CD4-positive, CD25-positive, alpha-beta regulatory T cell (primary cell): ENCODE results near the gene FAM83F. TPM values are rescaled to one million over a fixed set of nuclear protein-coding genes. Genes with fewer than 3 reads are reported as not detected.
A peak's percentile ranks its signal among the peaks of the same experiment; 100 is the strongest.
"Not testable (repeated sequence)": the region's sequence is repeated elsewhere in the genome, so short reads cannot be mapped to it uniquely, and the experiment has no call there.

Experiments
- ATAC-seq, 2 donors: fragments of 150-1000 bp; cut with Tn5 transposase; one replicate each; pipeline ENCODE4 v1.10.0; 2021; ENCODE audit warnings: low read depth in 2 of 2, moderate number of reproducible peaks in 2 of 2, moderate library complexity in 1 of 2
- DNase-seq, 3 donors: peaks; one replicate each; pipeline versions ENCODE4 v3.0.0 to v3.0.0-alpha.2; 2012 to 2022; ENCODE audit warnings: mixed read lengths in 1 of 3
- H3K27ac ChIP-seq: one replicate; pipeline ENCODE4 v1.7.0; 2013; ENCODE audit warnings: mild to moderate bottlenecking, low read length; ENCODE audit not compliant: insufficient read depth, poor library complexity, severe bottlenecking
- H3K27me3 ChIP-seq: one replicate; pipeline ENCODE4 v1.7.0; 2013; ENCODE audit warnings: low read length; ENCODE audit not compliant: control insufficient read depth, insufficient read depth
- H3K36me3 ChIP-seq: one replicate; pipeline ENCODE4 v1.7.0; 2013; ENCODE audit warnings: mild to moderate bottlenecking, low read length, moderate library complexity; ENCODE audit not compliant: control insufficient read depth, insufficient read depth
- H3K4me1 ChIP-seq: 2 replicates; pipeline ENCODE4 v1.7.0; 2013; ENCODE audit warnings: mild to moderate bottlenecking, low read length; ENCODE audit not compliant: insufficient read depth, control insufficient read depth, poor library complexity, severe bottlenecking
- H3K4me3 ChIP-seq: one replicate; pipeline ENCODE4 v1.7.0; 2013; ENCODE audit warnings: low read depth, mild to moderate bottlenecking, low read length, moderate library complexity
- H3K9me3 ChIP-seq, 2 experiments: 1 replicate in 1 of 2; 2 replicates in 1 of 2; pipeline ENCODE4 v1.7.0; 2013; ENCODE audit warnings: low read length in 2 of 2, mild to moderate bottlenecking in 1 of 2, moderate library complexity in 1 of 2; ENCODE audit not compliant: control insufficient read depth in 2 of 2
- H3K27ac Mint-ChIP-seq, 3 donors: one replicate each; pipeline ENCODE4 v1.8.0; 2020 to 2022; ENCODE audit warnings: mild to moderate bottlenecking in 3 of 3, mixed read lengths in 3 of 3, moderate library complexity in 2 of 3
- H3K27me3 Mint-ChIP-seq: one replicate; pipeline ENCODE4 v1.8.0; 2022; ENCODE audit warnings: mild to moderate bottlenecking, mixed read lengths
- H3K36me3 Mint-ChIP-seq: one replicate; pipeline ENCODE4 v1.8.0; 2020; ENCODE audit warnings: mixed read lengths
- H3K4me1 Mint-ChIP-seq, 4 donors: one replicate each; pipeline ENCODE4 v1.8.0; 2020 to 2022; ENCODE audit warnings: mixed read lengths in 4 of 4, mild to moderate bottlenecking in 1 of 4
- H3K4me3 Mint-ChIP-seq, 4 donors: one replicate each; pipeline ENCODE4 v1.8.0; 2020 to 2022; ENCODE audit warnings: mild to moderate bottlenecking in 4 of 4, mixed read lengths in 4 of 4, moderate library complexity in 3 of 4
- H3K9me3 Mint-ChIP-seq, 7 donors: one replicate each; pipeline ENCODE4 v1.8.0; 2020 to 2022; ENCODE audit warnings: mixed read lengths in 7 of 7, mild to moderate bottlenecking in 3 of 7, moderate library complexity in 2 of 7
- polyA plus RNA-seq, 4 donors: library from polyadenylated mRNA; unstranded; fragments of 300-500 nt; fragmentation: Illumina TruSeq; gene quantifications; one replicate each; pipeline ENCODE4 v1.2.3, GENCODE V29; 2021
- total RNA-seq: library from RNA; stranded (reverse); gene quantifications from one replicate; pipeline ENCODE4 v1.2.3, GENCODE V29; 2022

Gene FAM83F
- total and polyA plus RNA-seq, 5 donors from 2014 or later, result 0.01 to 3.2 (median 0.04) TPM; not detected in 1

- Histone ChIP-seq H3K4me1 (peaks cover 4% of the 10 kb centered on the region), H3K9me3 (no peaks in the 10 kb centered on the region), H3K4me3 (no peak overlapping the region), H3K36me3 (no peaks in the 10 kb centered on the region), H3K27ac (no peak overlapping the region), H3K27me3 (no peaks in the 10 kb centered on the region)
- H3K27ac Mint-ChIP-seq, result no peak overlapping the region
- no peak for ATAC-seq
- no peaks in the 10 kb centered on the region for H3K9me3 Mint-ChIP-seq
- H3K4me3 Mint-ChIP-seq, result no peak overlapping the region
- no peaks in the 10 kb centered on the region for H3K27me3 Mint-ChIP-seq
- H3K36me3 Mint-ChIP-seq, result no peaks in the 10 kb centered on the region
- no peak for DNase-seq
- H3K4me1 Mint-ChIP-seq, result peaks cover 0 to 5% (median 2%) of the 10 kb centered on the region in 4 donors
Observed at GRCh38 chr22:40023341-40023841, 28.6 kb downstream of the FAM83F start.

- H3K4me1 Mint-ChIP-seq, result peaks cover 0 to 5% (median 2%) of the 10 kb centered on the region in 4 donors
- no peak overlapping the region for H3K4me3 Mint-ChIP-seq
- DNase-seq (peak; percentile 29 to 62 (median 45)), ATAC-seq (peak in 1 of 2 donors; percentile 68)
- H3K9me3 ChIP-seq, result no peaks in the 10 kb centered on the region
- H3K27me3 Mint-ChIP-seq, result no peaks in the 10 kb centered on the region
- H3K9me3 Mint-ChIP-seq, result no peaks in the 10 kb centered on the region
- H3K4me3 ChIP-seq, result no peak overlapping the region
- peak overlapping the region in 1 of 3 donors; percentile 15 for H3K27ac Mint-ChIP-seq
- H3K27me3 ChIP-seq, result no peaks in the 10 kb centered on the region
- H3K4me1 ChIP-seq, result peaks cover 4% of the 10 kb centered on the region
- H3K36me3 ChIP-seq, result no peaks in the 10 kb centered on the region
- H3K27ac ChIP-seq, result no peak overlapping the region
- H3K36me3 Mint-ChIP-seq, result no peaks in the 10 kb centered on the region
Observed at GRCh38 chr22:40024201-40025061, 29.7 kb downstream of the FAM83F start.

- not testable (repeated sequence) for H3K36me3 Mint-ChIP-seq, ATAC-seq, H3K4me3 ChIP-seq, H3K9me3 Mint-ChIP-seq, H3K4me3 Mint-ChIP-seq, DNase-seq, H3K27me3 Mint-ChIP-seq, H3K36me3 ChIP-seq, H3K4me1 ChIP-seq, H3K9me3 ChIP-seq, H3K4me1 Mint-ChIP-seq, H3K27ac Mint-ChIP-seq, H3K27me3 ChIP-seq, H3K27ac ChIP-seq
Observed at GRCh38 chr22:40025062-40025379, 30.3 kb downstream of the FAM83F start.

- no peaks in the 10 kb centered on the region for H3K36me3 ChIP-seq
- no peak overlapping the region for H3K27ac ChIP-seq
- Mint-ChIP-seq H3K27ac (no peak overlapping the region), H3K4me1 (peaks cover 0 to 5% (median 2%) of the 10 kb centered on the region in 4 donors), H3K4me3 (no peak overlapping the region), H3K27me3 (no peaks in the 10 kb centered on the region), H3K36me3 (no peaks in the 10 kb centered on the region), H3K9me3 (no peaks in the 10 kb centered on the region)
- no peak overlapping the region for H3K4me3 ChIP-seq
- H3K4me1 ChIP-seq, result peaks cover 4% of the 10 kb centered on the region
- ATAC-seq (no peak), DNase-seq (no peak)
- H3K27me3 ChIP-seq, result no peaks in the 10 kb centered on the region
- H3K9me3 ChIP-seq, result no peaks in the 10 kb centered on the region
Observed at GRCh38 chr22:40025856-40026255, 31.1 kb downstream of the FAM83F start.

GRCh38 chr22:40026641-40027040 is 31.9 kb downstream of the FAM83F start:
- H3K4me1 Mint-ChIP-seq, result peaks cover 0 to 5% (median 2%) of the 10 kb centered on the region in 4 donors
- H3K4me3 ChIP-seq, result no peak overlapping the region
- H3K27me3 ChIP-seq, result no peaks in the 10 kb centered on the region
- no peaks in the 10 kb centered on the region for H3K27me3 Mint-ChIP-seq
- no peaks in the 10 kb centered on the region for H3K36me3 Mint-ChIP-seq
- no peaks in the 10 kb centered on the region for H3K9me3 ChIP-seq
- no peak overlapping the region for H3K27ac ChIP-seq
- ATAC-seq (no peak), DNase-seq (no peak)
- H3K27ac Mint-ChIP-seq, result no peak overlapping the region
- no peaks in the 10 kb centered on the region for H3K9me3 Mint-ChIP-seq
- no peaks in the 10 kb centered on the region for H3K36me3 ChIP-seq
- peaks cover 4% of the 10 kb centered on the region for H3K4me1 ChIP-seq
- H3K4me3 Mint-ChIP-seq, result no peak overlapping the region

GRCh38 chr22:40027191-40028097 is 32.7 kb downstream of the FAM83F start:
- Histone ChIP-seq H3K4me1 (peaks cover 4% of the 10 kb centered on the region), H3K27ac (no peak overlapping the region), H3K36me3 (no peaks in the 10 kb centered on the region), H3K27me3 (no peaks in the 10 kb centered on the region), H3K9me3 (no peaks in the 10 kb centered on the region), H3K4me3 (no peak overlapping the region)
- Mint-ChIP-seq H3K4me1 (peaks cover 0 to 5% (median 2%) of the 10 kb centered on the region in 4 donors), H3K27me3 (no peaks in the 10 kb centered on the region), H3K9me3 (no peaks in the 10 kb centered on the region), H3K4me3 (no peak overlapping the region), H3K27ac (no peak overlapping the region), H3K36me3 (no peaks in the 10 kb centered on the region)
- ATAC-seq, result no peak
- DNase-seq, result no peak

- H3K9me3 Mint-ChIP-seq, result no peaks in the 10 kb centered on the region
- Histone ChIP-seq H3K4me3 (no peak overlapping the region), H3K27me3 (no peaks in the 10 kb centered on the region), H3K27ac (no peak overlapping the region), H3K9me3 (no peaks in the 10 kb centered on the region), H3K4me1 (peaks cover 4% of the 10 kb centered on the region), H3K36me3 (no peaks in the 10 kb centered on the region)
- no peaks in the 10 kb centered on the region for H3K36me3 Mint-ChIP-seq
- peaks cover 0 to 5% (median 2%) of the 10 kb centered on the region in 4 donors for H3K4me1 Mint-ChIP-seq
- ATAC-seq (no peak), DNase-seq (no peak)
- H3K4me3 Mint-ChIP-seq, result no peak overlapping the region
- H3K27me3 Mint-ChIP-seq, result peaks cover under 1% of the 10 kb centered on the region
- H3K27ac Mint-ChIP-seq, result no peak overlapping the region
Observed at GRCh38 chr22:40028098-40028425, 33.3 kb downstream of the FAM83F start.
